Activated naive CD4-positive, alpha-beta T cell treated with anti-CD3 and anti-CD28 coated beads, Interleukin-2, amount 50 U/mL, for 24 hours (primary cell): ENCODE data around the gene BRIP1.

Experiments used
- H3K27ac Mint-ChIP-seq: one replicate; pipeline ENCODE4 v1.8.0; 2021; ENCODE audit warnings: mild to moderate bottlenecking, mixed read lengths
- H3K27me3 Mint-ChIP-seq: one replicate; pipeline ENCODE4 v1.8.0; 2021; ENCODE audit warnings: mixed read lengths
- H3K36me3 Mint-ChIP-seq: one replicate; pipeline ENCODE4 v1.8.0; 2021; ENCODE audit warnings: mixed read lengths
- H3K4me1 Mint-ChIP-seq: one replicate; pipeline ENCODE4 v1.8.0; 2021; ENCODE audit warnings: mixed read lengths
- H3K4me3 Mint-ChIP-seq: one replicate; pipeline ENCODE4 v1.8.0; 2021; ENCODE audit warnings: mild to moderate bottlenecking, mixed read lengths
- H3K9me3 Mint-ChIP-seq: one replicate; pipeline ENCODE4 v1.8.0; 2021; ENCODE audit warnings: mixed read lengths

The BRIP1 gene

GRCh38 chr17:61634942-61635538 lies 228.3 kb downstream of the BRIP1 start:
- H3K4me1 Mint-ChIP-seq = no peaks in the 10 kb centered on the region

DNA sequence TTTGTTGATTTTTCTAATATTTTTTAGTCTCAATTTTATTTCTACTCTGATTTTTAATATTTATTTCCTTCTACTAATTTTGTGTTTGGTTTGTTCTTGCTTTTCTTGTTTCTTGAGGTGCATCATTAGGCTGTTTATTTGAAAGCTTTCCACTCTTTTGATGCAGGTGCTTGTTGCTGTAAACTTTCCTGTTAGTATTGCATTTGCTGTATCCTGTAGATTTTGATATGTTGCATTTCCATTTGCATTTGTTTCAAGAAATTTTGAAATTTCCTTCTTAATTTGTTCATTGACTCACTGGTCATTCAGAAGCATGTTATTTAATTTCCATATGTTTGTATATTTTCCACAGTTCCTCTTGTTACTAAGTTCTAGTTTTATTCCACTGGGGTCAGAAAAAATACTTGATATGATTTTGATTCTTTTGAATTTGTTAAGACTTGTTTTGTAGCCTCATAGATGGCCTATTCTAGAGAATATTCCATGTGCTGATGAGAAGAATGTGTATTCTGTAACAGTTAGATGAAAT lies 229.3 kb downstream of the BRIP1 start:
- Mint-ChIP-seq H3K36me3 (no peaks in the 10 kb centered on the region), H3K4me3 (no peak overlapping the region), H3K27me3 (peaks cover 40% of the 10 kb centered on the region), H3K27ac (no peak overlapping the region), H3K4me1 (no peaks in the 10 kb centered on the region), H3K9me3 (no peaks in the 10 kb centered on the region)

More at GRCh38 chr17:61634942-61635538, 228.3 kb downstream of the BRIP1 start:
- Mint-ChIP-seq H3K4me3 (no peak overlapping the region), H3K27me3 (peaks cover 42% of the 10 kb centered on the region), H3K9me3 (no peaks in the 10 kb centered on the region), H3K36me3 (no peaks in the 10 kb centered on the region), H3K27ac (no peak overlapping the region)

DNA sequence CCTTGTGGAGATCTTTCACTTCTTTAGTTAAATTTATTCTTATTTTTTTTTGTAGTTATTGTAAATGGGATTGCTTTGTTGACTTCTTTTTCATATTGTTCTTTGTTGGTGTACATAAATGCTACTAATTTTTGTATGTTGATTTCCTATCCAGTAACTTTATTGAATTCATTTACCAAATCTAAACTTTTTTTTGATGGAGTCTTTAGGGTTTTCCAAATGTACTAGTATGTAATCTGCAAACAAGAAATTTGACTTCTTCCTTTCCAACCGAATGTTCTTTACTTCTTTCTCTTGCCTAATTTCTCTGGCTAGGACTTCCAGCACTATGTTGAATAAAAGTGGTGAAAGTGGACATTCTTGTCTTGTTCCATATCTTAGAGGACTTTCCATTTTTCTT lies 230.5 kb downstream of the BRIP1 start:
- Mint-ChIP-seq H3K27ac (no peak overlapping the region), H3K9me3 (no peaks in the 10 kb centered on the region), H3K27me3 (peaks cover 36% of the 10 kb centered on the region), H3K4me3 (no peak overlapping the region), H3K36me3 (no peaks in the 10 kb centered on the region), H3K4me1 (no peaks in the 10 kb centered on the region)

GRCh38 chr17:61631800-61632199 lies 231.5 kb downstream of the BRIP1 start:
- no peak overlapping the region for H3K27ac Mint-ChIP-seq
- no peaks in the 10 kb centered on the region for H3K36me3 Mint-ChIP-seq
- peaks cover 35% of the 10 kb centered on the region for H3K27me3 Mint-ChIP-seq
- H3K4me3 Mint-ChIP-seq = no peak overlapping the region
- H3K9me3 Mint-ChIP-seq = no peaks in the 10 kb centered on the region
- no peaks in the 10 kb centered on the region for H3K4me1 Mint-ChIP-seq
